HG03039 (cell line): ENCODE measurements around the gene AGPAT1.
"Not testable (repeated sequence)": the region's sequence is repeated elsewhere in the genome, so short reads cannot be mapped to it uniquely, and the experiment has no call there.

Source experiments
- ATAC-seq: cut with Tn5 transposase; IDR thresholded peaks from one replicate; pipeline ENCODE4 v1.9.1; 2021; ENCODE audit warnings: mild to moderate bottlenecking, moderate library complexity; ENCODE audit not compliant: unreplicated experiment

Gene AGPAT1

GRCh38 chr6:32200711-32201475, 25.0 kb upstream of the AGPAT1 start:
- ATAC-seq, result no peak

DNA sequence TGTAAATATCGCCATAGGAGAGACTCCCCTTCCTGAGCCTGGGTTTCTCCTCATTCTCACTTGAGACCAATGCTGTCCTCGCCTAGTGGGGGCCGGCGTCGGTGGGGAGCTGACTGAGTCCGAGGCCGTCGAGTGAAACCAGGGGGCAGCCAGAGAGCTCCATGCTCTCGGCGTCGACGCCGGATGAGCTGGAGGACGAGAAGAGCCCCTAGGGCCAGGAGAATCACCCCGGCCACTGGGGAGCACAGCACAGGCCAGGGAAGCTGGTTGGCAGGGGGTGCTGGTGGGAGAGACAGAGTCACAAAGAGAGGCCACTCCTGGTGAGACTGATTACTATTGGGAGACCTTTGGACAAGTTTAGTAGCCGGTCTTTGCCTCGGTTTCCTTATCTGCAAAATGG, 23.0 kb upstream of the AGPAT1 start:
- no peak for ATAC-seq

GRCh38 chr6:32198345-32198696, 22.4 kb upstream of the AGPAT1 start:
- ATAC-seq, result no peak

- ATAC-seq, result no peak
These were observed 21.1 kb upstream of the AGPAT1 start for GRCh38 chr6:32196682-32197616.

DNA sequence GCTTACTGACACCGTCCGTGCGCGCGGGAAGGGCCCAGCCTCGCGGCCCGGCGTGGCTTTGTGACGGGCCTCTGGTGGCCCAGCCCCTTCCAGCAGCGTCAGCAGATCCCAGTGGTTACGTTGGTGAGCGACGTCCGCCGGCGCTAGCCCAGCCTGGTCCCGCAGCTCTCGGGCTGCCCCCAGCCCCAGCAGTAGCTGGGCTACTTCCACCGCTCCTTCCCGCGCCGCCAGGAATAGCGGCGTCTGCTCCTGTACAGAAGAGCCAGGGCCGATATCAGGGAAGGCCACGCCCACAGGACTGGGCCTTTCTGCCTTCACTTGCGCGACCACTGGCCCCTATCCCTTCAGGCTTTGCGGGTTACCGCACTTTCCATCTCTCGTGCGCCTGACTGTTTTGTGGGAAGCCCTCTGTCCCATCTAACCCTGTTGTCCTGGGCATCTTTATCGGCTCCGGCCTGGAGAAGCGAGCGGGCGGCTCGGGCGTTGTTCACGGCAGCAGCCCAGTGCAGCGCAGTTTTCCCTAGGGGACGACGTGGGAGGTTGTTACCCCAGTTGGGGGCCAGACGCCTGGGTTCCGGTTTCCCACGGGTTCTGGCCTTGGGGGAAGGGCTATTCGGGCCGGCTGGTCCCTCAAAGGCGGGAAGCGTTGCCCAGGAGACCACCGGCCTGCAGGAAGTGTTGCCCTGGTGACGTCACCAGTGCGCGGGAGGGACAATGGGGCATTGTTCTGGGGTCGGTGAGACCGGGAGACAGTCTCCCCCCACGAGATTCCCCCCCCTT, 20.2 kb upstream of the AGPAT1 start:
- ATAC-seq, result peak; percentile 1

GRCh38 chr6:32195652-32195901, 19.7 kb upstream of the AGPAT1 start:
- peak; percentile 76 for ATAC-seq

GRCh38 chr6:32194825-32195651, 19.2 kb upstream of the AGPAT1 start:
- ATAC-seq, result no peak

DNA sequence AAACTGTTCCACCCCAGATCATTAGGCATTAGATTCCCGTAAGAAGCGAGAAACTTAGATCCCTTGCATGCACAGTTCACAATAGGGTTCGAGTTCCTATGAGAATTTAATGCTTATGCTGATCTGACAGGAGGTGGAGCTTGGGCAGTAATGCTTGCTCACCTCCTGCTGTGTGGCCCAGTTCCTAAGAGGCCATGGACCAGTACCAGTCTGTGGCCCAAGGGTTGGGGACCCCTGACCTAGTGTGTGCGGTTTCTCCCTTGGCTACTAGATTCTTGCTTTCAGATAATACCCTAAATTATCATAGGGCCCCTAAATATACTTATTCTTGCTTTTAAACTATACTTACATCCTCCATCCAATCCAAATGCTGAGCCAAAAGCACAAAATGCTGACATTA, 18.5 kb upstream of the AGPAT1 start:
- ATAC-seq, result no peak

DNA sequence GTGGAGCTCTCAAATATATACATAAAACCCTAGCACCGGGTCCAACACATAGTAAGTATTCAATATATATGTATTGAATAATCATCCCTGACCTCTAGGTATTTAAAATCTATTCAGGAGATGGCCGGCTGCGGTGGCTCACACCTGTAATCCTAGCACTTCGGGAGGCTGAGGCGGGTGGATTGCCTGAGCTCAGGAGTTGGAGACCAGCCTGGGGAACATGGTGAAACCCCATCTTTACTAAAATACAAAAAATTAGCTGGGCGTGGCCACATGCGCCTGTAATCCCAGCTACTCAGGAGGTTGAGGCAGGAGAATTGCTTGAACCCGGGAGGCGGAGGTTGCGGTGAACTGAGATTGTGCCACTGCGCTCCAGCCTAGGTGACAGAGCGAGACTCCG, 17.2 kb upstream of the AGPAT1 start:
- ATAC-seq, result not testable (repeated sequence)

- ATAC-seq, result no peak
These were observed 16.7 kb upstream of the AGPAT1 start, which contains the start of gene GPSM3 for GRCh38 chr6:32192608-32193039. GPSM3 (minus strand) TSS chr6:32192643; CDS start chr6:32192513, 130 bp downstream.

DNA sequence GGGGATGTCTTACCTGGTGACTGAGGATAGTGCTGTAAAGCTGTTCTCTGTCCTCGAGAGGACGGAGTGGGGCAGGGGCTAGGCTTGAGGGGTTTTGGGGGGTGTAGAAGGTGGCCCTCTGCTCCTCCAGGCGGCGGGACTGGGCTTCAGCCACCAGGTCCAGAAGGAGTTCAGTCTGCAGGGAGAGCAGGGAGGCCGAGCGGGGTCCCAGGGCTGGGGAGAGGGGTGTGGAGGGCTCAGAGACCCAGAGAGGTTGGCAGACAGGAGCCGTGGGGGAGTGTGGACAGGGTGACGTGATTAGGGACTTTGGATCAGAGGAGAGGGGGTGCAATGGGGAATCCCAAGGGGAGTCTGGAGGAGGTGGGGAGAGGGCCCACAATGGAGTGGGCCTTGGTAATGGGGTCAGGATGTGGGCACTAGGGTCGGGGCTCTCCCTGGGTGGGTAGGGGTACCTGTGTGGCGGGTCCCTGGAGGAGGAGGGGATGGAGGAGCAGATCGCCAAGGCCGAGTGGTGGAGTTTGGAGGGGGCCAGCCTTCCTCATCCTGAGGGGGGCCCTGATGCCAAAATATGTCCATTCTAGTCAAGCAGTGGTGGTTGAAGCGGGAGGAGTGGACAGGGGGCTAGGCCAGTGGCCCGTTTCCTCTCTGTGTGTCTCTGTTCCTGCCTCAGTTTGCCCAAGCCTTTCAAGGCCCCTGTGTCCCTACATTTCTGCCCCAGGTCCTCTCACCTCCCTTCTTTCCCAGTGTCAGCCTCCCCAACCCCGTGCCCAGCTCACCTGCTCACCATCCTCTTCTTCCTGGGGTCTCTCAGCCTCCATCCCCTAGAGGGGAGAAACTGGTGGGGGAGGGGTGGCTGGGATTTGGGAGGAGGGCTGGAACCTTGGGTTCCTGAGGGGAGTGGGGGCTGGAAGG, 16.1 kb upstream of the AGPAT1 start:
- no peak for ATAC-seq

DNA sequence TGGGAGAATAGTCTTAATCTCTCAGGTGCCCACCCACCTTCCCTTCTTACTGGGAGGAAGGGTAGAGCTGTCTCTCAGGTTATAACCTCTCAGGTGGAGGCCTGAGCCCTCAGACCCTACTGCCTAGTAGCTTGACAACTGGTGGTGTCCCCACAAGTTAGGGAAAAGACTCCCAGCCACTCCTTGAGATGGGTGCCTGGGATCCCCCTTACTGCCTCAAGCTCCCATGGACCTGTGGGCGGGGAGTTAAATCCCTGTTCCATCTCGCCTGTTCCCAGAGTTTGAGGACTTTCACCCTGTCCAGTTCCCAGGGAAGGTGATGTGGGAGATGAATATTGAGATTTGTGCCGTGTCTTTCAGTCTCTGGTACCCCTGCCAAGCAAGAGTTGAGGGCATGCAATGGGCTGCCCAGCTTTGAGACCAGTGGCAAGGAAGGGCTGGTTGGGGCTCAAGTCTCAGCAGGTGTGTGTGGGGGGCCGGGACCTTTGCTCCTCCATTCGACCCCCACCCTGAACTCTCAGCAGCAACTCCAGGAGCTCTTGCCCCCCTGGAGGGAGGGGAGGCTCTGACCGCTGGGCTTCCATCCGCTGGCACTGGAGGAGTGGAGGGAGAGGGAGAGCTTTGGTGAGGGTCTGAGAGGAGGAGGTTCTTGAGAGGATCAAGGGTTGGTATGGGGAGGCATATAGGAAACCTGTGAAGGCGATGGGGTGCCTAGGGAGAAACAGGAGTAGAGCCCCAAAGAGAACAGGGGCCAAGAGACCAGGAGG, 15.2 kb upstream of the AGPAT1 start:
- ATAC-seq, result no peak

GRCh38 chr6:32190054-32190851, 14.4 kb upstream of the AGPAT1 start, which contains the start of gene PBX2:
PBX2 (minus strand) TSS chr6:32190202; CDS start chr6:32189915, 287 bp downstream.
- peak; percentile 43 for ATAC-seq

DNA sequence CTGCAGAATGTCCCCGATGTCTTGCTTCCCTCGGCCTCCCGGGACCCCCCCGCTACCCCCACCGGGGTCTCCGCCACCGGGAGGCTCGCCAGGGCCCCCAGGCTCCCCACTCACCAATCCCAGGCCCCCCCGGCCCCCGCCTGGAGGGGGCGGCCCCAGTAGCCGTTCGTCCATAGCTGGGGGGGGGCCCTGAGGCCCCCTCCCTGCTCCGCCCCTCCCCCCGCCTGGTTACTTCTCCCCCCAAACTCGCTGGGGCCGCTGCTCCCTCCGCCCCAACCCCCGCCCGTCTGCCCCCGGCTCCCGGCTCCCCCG, 13.8 kb upstream of the AGPAT1 start:
- no peak for ATAC-seq

DNA sequence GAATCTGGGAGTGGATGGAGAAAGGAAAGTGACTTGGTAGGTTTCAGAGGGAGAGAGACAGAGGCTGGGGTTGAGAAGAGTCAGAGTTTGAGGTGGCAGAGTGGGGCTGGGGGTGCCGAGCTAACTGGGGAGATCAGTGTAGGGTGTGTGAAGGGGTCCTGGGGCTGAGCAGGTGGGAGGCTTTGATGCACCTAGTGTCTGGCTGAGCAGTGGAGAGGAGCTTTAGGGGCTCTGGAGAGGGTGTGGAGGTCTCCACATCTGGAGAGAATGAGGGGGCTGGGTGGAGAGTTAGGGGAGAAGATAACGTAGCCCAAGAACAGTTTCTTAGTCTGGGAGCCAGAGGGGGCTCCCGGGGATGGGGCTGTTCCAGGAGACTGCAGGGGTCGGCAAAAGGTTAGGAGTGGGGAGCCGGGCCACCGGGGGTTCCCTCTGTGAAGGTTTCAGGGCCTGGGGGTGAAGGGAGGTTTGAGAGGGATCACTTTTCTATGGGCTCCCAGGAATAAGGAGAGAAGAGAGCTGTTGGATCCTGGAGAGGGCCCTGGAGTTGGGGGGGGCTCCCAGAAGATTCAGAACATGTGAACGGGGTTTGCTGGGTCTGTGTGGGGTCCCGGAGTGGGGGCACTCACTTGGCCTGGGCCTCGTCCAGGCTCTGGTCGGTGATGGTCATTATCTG, 13.3 kb upstream of the AGPAT1 start:
- no peak for ATAC-seq

GRCh38 chr6:32188381-32189068, 12.6 kb upstream of the AGPAT1 start:
- ATAC-seq, result no peak
